Vagina (tissue), 2 donors: ENCODE data around the gene YWHAG. TPM values are rescaled to one million over a fixed set of nuclear protein-coding genes. Genes with fewer than 3 reads are reported as not detected.
A peak's percentile ranks its signal among the peaks of the same experiment; 100 is the strongest.

Experiments used
- DNase-seq, 2 donors: peaks; one replicate each; pipeline ENCODE4 v3.0.0-alpha.2; 2017; ENCODE audit errors: extremely low spot score in 2 of 2
- H3K27ac ChIP-seq: fragments of 200-600 bp; sonication (generic); one replicate; pipeline ENCODE4 v1.5.1; 2019
- H3K27me3 ChIP-seq: fragments of 200-600 bp; sonication (generic); one replicate; pipeline ENCODE4 v1.5.1; 2019
- H3K36me3 ChIP-seq, 2 donors: fragments of 200-600 bp; sonication (generic); one replicate each; pipeline ENCODE4 v1.5.1; 2017 to 2019
- H3K4me1 ChIP-seq: fragments of 200-600 bp; sonication (generic); one replicate; pipeline ENCODE4 v1.5.1; 2019
- H3K4me3 ChIP-seq, 2 donors: fragments of 200-600 bp; sonication (generic); 1 replicate in 1 of 2; 2 replicates in 1 of 2; pipeline ENCODE4 v1.5.1; 2016 to 2019
- H3K9me3 ChIP-seq: fragments of 200-600 bp; sonication (generic); one replicate; pipeline ENCODE4 v1.5.1; 2019
- POLR2A ChIP-seq, 2 donors: fragments of 450-650 bp; IDR thresholded peaks; one replicate each; pipeline ENCODE4 v1.6.1; 2017; ENCODE audit warnings: antibody characterized with exemption in 2 of 2, mild to moderate bottlenecking in 2 of 2, moderate library complexity in 2 of 2
- POLR2AphosphoS5 ChIP-seq, 2 donors: sonication (generic); formaldehyde crosslinking; IDR thresholded peaks; one replicate each; pipeline ENCODE4 v1.9.0; 2017; ENCODE audit warnings: antibody characterized with exemption in 2 of 2, mild to moderate bottlenecking in 2 of 2, low read depth in 1 of 2; ENCODE audit not compliant: insufficient read depth in 1 of 2
- intact Hi-C: fragments of 100-400 bp; cut with DNase I; formaldehyde crosslinking; loops from one replicate; pipeline ENCODE4 v1.15.1; 2023
- total RNA-seq: library from RNA; depleted of rRNA; stranded (reverse); fragments of >200 nt; gene quantifications from one replicate; pipeline ENCODE4 v1.2.3, GENCODE V29; 2016
- TF ChIP-seq, protein P1 (sequence below), 3 experiments: fragments of 450-650 bp in 2 of 3; fragments of 200-600 bp in 1 of 3; sonication (generic) in 1 of 3; IDR thresholded peaks; one replicate each; pipeline ENCODE4 v1.5.1; 2017 to 2019; ENCODE audit warnings: antibody characterized with exemption in 3 of 3, mild to moderate bottlenecking in 2 of 3, moderate library complexity in 2 of 3

Gene YWHAG
- total RNA-seq, 1 donor from 2014 or later: 73.2 TPM

DNA sequence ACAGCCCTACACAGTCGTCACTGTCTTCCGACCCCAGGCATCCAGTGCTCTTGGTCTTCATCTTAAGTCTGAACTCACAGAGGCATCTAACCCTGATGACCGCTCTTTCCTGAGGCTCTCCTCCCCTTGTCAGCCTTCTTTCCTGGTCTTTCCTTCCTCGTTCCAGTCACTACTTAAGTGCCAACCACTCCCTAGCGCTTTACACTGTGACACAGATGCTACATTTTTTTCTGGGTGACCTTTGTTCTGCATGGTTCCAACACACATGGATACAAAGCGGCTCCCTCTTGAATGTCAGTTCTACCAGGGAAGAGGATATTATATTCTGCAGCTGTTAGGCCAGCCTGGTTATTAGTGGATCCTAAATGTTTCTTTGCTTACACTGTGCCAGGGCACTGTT, 12.7 kb downstream of the YWHAG start:
- DNase-seq: no peak
- Histone ChIP-seq H3K36me3 (peaks cover 0 to 51% of the 10 kb centered on the region in 2 donors), H3K27me3 (no peaks in the 10 kb centered on the region), H3K4me1 (peaks cover 34% of the 10 kb centered on the region), H3K4me3 (no peak overlapping the region), H3K9me3 (no peaks in the 10 kb centered on the region), H3K27ac (no peak overlapping the region)
- TF ChIP-seq POLR2A (IDR thresholded peaks at IDR 0.05) (no peak), POLR2AphosphoS5 (IDR thresholded peaks at IDR 0.05; ENCODE audit: insufficient read depth in 1 of 2, low read depth in 1 of 2) (no peak)
- TF ChIP-seq, protein P1, sequence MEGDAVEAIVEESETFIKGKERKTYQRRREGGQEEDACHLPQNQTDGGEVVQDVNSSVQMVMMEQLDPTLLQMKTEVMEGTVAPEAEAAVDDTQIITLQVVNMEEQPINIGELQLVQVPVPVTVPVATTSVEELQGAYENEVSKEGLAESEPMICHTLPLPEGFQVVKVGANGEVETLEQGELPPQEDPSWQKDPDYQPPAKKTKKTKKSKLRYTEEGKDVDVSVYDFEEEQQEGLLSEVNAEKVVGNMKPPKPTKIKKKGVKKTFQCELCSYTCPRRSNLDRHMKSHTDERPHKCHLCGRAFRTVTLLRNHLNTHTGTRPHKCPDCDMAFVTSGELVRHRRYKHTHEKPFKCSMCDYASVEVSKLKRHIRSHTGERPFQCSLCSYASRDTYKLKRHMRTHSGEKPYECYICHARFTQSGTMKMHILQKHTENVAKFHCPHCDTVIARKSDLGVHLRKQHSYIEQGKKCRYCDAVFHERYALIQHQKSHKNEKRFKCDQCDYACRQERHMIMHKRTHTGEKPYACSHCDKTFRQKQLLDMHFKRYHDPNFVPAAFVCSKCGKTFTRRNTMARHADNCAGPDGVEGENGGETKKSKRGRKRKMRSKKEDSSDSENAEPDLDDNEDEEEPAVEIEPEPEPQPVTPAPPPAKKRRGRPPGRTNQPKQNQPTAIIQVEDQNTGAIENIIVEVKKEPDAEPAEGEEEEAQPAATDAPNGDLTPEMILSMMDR (IDR thresholded peaks at IDR 0.05): no peak
- intact Hi-C loops: no loop called here

GRCh38 chr7:76343931-76344321, 14.9 kb downstream of the YWHAG start:
- no peak overlapping the region for H3K27ac ChIP-seq
- H3K36me3 ChIP-seq: peaks cover 0 to 39% of the 10 kb centered on the region in 2 donors
- no peaks in the 10 kb centered on the region for H3K9me3 ChIP-seq
- intact Hi-C loops: no loop called here
- peaks cover 54% of the 10 kb centered on the region for H3K4me1 ChIP-seq
- DNase-seq: no peak
- no peak overlapping the region for H3K4me3 ChIP-seq
- H3K27me3 ChIP-seq: no peaks in the 10 kb centered on the region
- TF ChIP-seq POLR2A (IDR thresholded peaks at IDR 0.05): no peak
- TF ChIP-seq, protein P1 (IDR thresholded peaks at IDR 0.05): no peak
- no peak for TF ChIP-seq POLR2AphosphoS5 (IDR thresholded peaks at IDR 0.05; ENCODE audit: insufficient read depth in 1 of 2, low read depth in 1 of 2)

DNA sequence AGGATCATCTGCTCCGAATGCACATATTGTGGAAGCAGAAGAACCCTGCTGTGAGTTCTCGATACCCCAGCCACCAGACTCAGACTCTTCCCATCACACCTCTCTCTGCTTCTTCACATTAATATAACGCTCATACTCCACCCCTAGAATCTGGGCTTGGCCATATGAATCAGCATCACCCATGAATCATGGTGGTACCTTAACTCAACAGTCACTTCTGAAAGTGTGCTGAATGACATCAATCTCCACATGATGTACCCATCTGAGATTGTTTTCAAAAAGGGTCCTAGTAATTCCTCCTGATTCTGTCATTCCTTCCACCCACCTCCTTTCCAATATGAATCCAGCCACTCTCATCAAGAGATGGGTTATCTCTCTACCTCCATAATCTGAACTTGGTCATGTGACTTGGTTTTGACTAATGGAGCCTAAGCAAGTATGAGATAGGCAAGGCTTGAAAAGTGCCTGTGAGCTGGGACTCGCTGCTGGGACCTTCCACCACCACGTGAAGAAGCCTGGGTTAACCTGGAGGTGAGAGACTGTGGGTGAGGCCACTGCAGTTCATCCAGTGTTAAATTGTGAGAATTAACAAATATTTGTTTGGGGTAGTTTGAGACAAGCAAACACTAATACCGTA, 15.4 kb downstream of the YWHAG start:
- peaks cover 0 to 39% of the 10 kb centered on the region in 2 donors for H3K36me3 ChIP-seq

GRCh38 chr7:76342222-76342621, 16.6 kb downstream of the YWHAG start:
- Histone ChIP-seq H3K27me3 (no peaks in the 10 kb centered on the region), H3K36me3 (peaks cover 0 to 36% of the 10 kb centered on the region in 2 donors), H3K9me3 (no peaks in the 10 kb centered on the region), H3K4me3 (no peak overlapping the region), H3K27ac (no peak overlapping the region), H3K4me1 (peaks cover 64% of the 10 kb centered on the region)
- TF ChIP-seq POLR2AphosphoS5 (IDR thresholded peaks at IDR 0.05; ENCODE audit: insufficient read depth in 1 of 2, low read depth in 1 of 2): no peak
- intact Hi-C loops: no loop called here
- no peak for DNase-seq

More for the DNA sequence above, 15.4 kb downstream of the YWHAG start:
- Histone ChIP-seq H3K4me3 (no peak overlapping the region), H3K27me3 (no peaks in the 10 kb centered on the region), H3K4me1 (peaks cover 58% of the 10 kb centered on the region), H3K9me3 (no peaks in the 10 kb centered on the region), H3K27ac (no peak overlapping the region)
- no peak for DNase-seq
- TF ChIP-seq, protein P1 (IDR thresholded peaks at IDR 0.05): no peak
- no peak for TF ChIP-seq POLR2A (IDR thresholded peaks at IDR 0.05)
- intact Hi-C loops: no loop called here

DNA sequence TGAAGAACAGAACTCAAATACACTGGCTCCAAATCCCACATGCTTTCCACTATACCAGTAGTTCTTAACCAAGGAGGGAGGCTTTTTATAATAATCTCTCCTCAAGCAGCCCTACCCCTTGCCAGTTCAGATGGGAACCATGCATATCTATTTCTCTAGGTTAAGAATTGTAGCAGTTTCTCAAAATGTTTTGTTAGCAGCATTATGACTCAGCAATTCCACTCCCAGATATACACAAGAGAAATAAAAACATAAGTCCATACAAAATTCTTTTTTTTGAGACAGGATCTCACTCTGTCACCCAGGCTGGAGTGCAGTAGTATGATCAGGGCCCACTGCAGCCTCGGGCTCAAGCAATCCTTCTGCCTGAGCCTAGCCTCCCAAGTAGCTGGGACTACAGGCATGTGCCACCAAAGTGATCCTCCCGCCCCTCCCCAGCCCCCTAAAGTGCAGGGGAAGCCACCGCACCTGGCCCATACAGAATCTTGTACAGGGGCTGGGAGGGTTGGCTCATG, 18.1 kb downstream of the YWHAG start:
- Histone ChIP-seq H3K27ac (peak overlapping the region; percentile 67), H3K9me3 (no peaks in the 10 kb centered on the region), H3K27me3 (no peaks in the 10 kb centered on the region), H3K36me3 (peaks cover 0 to 21% of the 10 kb centered on the region in 2 donors), H3K4me1 (peaks cover 58% of the 10 kb centered on the region), H3K4me3 (no peak overlapping the region)
- intact Hi-C loops: no loop called here
- DNase-seq: no peak
- no peak for TF ChIP-seq POLR2AphosphoS5 (IDR thresholded peaks at IDR 0.05; ENCODE audit: insufficient read depth in 1 of 2, low read depth in 1 of 2)
- TF ChIP-seq, protein P1 (IDR thresholded peaks at IDR 0.05): no peak
